ENCODE data around the gene ANKMY1.

ANKMY1 gene

DNA sequence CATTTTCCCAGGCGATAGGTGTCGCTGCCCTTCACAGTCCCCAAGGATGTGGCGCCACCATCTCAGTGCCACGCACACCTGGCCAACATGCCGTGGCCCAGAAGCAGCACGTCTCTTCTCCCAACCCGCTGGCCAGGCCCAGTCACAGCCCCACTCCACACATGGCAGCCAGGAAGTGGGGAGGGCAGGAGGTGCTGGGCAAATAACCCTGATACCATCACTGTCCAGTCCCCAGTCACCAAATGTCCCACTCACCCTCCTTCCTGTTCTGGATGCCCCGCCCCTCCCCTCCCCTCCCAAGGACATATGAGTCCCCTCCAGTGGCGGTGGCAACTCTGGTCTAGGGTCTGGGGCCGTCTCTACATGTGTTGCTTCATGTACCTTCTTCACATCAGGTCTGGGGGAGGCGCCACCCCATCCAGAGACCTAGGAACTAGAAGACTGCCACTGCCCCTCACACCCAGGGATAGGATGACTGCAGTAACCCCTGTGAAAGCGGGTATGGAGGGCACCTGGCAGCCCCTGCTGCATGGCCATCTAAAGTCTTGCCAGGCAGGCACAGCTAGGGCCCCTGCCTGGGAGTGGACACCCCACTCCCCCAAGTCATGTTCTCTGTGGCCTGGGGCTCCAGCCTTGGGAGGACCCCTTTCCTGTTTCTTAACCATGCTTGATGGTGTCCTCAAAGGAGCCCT, 21.4 kb upstream of the ANKMY1 start:
- no peak for DNase-seq

DNA sequence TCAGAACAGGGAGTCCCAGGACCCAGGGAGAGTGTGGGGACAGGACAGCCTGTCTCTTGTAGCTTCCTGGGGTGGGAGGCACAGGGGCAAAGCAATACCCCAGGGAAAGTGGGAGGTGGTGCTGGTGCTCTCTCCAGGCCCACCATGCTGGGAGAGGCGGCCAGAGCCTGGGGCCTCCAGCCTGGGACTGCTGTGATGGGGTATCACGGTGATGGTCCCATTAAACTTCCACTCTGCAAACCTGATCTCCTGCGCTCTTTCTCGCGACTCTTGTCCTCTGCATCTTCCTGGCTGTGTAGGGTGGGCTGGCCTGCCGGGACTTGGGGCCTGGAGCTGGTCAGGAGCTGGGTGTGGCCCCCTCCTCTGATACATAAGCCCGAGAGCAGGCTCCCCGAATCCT, 20.7 kb upstream of the ANKMY1 start:
- DNase-seq: no peak

DNA sequence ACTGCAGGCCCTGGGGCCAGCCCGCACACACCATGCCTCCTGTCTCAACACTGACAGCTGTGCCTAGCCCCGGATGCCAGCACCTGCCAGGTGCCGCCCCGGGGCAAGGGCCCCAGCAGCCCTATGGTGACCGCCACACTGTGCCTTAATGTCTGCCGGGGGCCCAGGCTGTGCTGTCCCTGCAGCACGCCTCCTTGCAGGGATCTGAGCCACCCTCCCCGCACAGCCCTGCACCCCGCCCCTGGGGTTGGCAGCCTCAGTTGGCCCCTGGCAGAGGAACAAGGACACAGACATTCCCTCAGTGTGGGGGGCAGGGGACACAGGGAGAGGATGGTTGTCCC, 20.3 kb upstream of the ANKMY1 start:
- no peak for DNase-seq

DNA sequence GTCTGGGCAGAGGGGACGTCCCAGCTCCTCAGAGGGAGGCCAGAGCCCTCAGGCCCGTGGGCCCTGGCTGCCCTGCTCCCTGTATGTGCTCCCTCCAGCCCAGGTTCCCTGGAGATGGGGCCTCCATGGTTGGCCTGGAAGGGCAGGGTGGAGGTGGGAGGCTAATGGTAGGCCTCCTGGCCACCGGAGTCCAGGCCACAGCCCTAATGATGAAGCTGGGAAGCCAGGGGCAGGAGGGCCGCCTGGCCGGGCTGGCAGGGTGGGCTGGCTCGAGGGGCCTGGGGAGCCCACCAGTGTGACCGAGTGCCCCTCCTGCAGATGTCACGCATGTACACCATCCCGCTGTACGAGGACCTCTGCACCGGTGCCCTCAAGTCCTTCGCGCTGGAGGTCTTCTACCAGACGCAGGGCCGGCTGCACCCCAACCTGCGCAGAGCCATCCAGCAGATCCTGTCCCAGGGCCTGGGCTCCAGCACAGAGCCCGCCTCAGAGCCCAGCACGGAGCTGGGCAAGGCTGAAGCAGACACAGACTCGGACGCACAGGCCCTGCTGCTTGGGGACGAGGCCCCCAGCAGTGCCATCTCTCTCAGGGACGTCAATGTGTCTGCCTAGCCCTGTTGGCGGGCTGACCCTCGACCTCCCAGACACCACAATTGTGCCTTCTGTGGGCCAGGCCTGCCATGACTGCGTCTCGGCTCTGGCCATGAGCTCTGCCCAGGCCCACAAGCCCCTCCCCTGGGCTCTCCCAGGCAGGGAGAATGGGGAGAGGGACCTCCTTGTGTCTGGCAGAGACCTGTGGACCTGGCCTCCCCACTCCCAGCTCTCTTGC, 19.7 kb upstream of the ANKMY1 start:
- no peak for DNase-seq

DNA sequence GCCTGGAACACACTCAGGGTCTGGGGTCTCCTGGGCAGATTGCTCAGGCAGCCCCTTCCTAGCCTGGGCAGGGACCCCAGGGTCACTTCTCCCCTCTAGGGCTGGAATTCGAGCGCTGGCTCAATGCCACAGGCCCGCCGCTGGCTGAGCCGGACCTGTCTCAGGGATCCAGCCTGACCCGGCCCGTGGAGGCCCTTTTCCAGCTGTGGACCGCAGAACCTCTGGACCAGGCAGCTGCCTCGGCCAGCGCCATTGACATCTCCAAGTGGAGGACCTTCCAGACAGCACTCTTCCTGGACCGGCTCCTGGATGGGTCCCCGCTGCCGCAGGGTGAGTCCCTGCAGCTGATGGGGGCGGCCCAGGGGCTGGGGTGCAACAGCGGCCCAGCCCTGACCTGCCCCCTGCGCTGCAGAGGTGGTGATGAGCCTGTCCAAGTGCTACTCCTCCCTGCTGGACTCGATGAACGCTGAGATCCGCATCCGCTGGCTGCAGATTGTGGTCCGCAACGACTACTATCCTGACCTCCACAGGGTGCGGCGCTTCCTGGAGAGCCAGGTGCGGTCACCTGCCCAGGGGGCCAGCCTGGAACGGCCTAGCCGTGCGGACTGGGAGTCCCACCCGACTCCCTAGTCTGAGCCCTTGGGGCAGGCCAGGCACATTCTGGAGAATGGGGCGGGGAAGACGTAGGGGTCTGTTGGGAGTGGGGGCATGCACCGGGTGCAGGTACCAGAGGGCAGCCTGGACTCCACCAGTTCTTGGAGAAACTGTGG, 18.8 kb upstream of the ANKMY1 start:
- no peak for DNase-seq

DNA sequence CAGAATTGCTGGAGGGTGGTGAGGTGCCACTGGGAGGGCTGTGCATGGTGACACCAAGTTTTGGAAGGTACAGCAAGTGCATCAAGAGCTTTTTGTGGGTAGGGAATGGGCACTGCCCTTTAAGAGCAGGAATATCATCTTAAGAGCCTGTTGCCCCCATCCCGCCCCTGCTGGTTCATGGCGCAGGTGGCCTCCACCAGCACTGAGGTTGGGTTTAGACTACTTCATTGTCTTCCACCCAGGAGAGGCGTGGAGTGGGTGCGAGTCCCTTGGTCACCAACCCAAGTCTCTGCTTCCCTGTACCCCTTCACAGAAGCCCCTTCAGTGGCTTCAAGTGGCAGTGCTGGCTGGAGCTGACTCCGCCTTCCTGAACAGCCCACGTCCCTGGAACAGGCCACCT, 18.2 kb upstream of the ANKMY1 start:
- no peak for DNase-seq

DNA sequence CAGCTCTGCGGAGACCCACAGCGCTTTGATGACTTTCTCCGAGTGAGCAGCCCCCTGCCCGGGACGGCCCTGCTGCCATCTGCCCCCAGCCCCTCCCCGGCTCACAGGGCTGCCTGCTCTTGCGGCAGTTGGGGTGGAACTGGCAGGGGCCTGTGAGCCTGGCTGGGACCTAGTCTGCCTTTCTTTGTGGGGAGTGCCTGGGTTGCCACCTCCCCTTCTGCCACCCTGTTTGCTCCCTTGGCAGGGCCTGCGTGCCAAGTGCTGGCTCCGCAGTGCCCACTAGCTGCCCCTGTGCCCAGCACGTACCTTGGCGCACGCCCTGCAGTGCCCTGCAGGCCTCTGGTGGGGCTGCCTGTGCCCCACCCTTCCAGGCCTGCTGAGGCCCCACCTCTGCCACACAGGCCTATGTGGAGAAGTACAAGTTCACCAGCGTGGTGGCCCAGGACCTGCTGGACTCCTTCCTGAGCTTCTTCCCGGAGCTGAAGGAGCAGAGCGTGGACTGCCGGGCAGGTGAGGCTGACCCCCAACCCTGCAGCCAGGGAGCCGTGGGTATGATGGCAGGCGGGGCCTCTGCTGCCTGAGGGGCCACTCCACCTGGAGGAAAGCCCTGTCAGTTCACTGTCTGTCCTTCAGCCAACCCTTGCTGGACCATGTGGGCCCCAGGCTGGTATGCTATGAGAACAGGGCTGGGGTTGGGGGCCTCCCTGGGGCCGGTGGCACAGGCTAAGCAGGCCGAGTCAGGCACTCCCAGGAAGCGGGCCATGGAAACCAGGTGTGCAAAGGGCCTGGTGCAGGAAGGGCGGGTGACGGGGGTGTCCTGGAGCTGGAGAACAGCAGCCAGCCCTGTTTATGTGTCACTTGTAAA, 17.5 kb upstream of the ANKMY1 start:
- DNase-seq: no peak

DNA sequence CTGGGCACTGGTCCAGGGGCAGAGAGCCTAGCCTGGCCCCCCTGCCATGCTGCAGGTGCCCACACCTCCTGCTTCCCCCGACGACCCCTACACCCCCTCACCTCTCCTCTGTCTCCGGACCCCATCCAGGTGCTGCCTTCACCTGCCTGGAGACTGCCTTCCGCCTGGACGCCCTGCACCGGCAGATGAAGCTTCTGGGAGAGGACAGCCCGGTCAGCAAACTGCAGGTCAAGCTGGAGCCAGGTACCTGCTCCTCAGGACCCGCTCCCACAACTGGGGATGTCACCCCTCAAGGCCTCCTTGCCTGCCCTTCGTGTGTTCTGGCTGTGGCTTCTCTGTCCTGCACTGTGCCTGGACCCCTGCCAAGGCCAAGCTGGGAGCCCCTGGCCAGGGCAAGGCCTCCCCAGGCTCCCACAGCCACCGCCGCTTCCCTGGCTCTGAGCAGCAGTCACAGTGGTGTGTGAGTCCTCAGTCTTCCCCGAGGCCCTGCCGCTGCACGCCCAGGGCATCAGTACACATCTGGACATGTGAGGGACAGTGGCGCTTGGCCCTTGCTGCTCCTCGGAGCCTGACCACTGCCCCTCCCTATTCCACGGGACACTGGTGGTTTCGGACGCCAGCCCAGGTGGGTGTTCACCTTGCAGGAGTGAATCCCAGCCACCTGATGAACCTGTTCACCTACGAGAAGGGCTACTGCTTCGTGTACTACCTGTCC, 16.8 kb upstream of the ANKMY1 start:
- DNase-seq: no peak

DNA sequence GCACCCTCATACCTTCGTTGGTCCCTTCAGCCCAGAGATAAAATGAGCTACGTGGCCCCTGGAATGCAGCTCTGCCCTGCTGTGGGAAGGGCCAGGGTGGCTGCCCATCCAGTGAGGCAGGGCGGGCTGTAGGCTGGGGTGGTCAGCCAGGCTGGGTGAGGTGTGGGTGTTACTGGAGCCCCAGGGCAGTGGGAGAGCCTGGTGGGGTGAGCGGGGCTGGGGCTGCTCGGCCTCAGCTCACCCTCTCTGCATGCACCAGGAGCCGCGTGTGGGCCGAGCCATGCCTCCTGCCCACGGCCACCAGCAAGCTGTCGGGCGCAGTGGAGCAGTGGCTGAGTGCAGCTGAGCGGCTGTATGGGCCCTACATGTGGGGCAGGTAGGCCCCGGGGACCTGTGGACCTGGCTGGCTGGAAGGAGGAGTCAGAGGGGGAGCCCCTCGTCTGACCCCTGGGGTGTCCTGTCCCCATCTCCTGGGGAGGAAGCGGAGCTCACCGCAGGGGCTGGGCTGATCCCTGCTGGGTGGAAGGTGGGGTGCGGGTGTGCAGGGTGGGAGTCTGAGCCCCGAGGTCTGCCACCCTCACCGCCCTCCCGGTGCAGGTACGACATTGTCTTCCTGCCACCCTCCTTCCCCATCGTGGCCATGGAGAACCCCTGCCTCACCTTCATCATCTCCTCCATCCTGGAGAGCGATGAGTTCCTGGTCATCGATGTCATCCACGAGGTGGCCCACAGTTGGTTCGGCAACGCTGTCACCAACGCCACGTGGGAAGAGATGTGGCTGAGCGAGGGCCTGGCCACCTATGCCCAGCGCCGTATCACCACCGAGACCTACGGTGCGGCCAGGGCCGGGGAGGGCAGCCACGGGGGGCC, 16.0 kb upstream of the ANKMY1 start:
- DNase-seq: no peak

DNA sequence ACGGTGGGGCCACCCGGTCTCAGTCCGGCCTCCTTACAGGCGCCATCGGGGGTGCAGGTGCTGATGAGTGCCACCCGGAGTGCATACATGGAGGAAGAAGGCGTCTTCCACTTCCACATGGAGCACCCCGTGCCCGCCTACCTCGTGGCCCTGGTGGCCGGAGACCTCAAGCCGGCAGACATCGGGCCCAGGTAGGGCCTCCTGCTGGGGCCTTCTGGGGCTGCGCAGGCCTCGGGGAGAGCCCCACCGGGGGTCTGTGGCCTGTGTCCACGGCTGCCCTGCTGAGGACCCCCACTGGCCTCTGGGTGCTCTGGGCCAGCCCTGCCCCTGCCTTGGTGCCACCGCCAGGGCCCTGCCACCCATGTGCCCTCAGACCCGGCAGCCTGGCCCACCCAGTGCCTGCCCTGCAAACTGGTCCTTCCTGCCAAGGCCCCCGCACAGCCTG, 15.3 kb upstream of the ANKMY1 start:
- DNase-seq: no peak

DNA sequence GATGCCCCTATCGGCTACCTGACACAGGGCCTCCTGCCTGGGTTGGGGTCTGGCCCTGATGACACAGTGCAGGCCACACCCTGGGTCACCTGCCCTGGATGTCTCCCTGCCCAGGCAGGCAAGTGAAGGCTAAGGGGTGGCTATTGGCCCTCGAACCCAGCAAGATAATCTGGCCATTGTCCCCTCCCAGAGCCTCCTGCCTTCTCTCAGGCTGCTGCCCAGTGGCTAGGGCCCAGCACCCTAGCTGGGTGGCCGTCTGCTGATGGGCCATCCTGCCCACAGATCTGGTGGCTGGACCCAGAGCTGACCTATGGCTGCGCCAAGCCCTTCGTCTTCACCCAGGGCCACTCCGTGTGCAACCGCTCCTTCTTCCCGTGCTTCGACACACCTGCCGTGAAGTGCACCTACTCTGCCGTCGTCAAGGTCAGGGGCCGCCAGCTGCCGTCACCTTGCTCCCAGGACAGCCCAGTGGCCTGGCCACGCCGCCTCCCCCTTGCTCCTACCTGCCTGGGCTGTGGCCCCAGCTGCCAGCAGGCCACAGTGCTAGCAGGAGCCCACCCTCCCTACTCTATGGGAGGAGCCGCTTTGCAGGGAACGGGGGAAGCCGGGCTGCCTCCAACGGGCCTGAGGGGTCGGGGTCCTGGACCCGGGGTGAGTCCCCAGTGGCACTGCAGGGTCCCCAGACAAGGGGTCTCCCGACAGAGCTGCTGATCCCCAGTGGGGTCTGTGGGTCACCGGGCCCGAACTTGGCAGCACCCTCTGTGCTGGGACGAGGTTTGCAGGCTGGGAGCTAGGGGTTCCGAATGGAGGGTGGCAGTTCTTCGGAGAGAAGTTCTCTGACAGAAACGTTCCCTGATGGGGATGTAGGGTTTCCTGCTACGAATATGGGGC, 14.6 kb upstream of the ANKMY1 start:
- no peak for DNase-seq

DNA sequence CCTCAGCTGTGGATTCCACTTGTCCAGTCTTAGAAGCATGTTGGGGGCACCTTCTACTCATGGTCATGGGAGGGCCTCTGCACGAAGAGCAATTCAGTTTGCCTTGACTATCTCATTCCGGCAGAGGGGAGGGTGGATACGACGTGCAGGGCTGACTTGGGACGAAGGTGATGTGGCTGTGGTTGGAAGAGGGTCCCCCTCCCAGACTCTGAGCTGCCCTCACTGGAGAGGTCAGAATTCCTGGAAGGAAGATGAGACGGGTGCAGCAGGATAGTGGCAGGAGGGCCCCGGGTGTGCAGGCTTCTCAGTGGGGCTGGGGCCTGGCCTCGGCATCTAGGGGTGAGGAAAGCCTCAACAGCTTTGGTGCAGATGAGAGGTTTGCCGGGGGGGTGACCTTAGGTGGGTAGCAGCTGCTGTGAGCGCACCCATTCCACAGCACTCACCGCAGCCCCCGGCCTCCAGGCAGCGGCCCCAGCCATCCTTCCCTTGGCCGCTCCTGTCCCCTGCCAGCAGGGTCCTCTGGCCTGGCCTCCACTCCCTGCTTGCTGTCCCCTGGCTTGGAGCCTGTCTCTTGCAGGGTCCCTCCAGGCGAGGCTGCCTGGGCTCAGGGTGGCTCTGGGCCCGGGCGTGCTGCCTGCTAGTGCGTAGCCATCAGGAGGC, 13.7 kb upstream of the ANKMY1 start:
- DNase-seq: no peak

DNA sequence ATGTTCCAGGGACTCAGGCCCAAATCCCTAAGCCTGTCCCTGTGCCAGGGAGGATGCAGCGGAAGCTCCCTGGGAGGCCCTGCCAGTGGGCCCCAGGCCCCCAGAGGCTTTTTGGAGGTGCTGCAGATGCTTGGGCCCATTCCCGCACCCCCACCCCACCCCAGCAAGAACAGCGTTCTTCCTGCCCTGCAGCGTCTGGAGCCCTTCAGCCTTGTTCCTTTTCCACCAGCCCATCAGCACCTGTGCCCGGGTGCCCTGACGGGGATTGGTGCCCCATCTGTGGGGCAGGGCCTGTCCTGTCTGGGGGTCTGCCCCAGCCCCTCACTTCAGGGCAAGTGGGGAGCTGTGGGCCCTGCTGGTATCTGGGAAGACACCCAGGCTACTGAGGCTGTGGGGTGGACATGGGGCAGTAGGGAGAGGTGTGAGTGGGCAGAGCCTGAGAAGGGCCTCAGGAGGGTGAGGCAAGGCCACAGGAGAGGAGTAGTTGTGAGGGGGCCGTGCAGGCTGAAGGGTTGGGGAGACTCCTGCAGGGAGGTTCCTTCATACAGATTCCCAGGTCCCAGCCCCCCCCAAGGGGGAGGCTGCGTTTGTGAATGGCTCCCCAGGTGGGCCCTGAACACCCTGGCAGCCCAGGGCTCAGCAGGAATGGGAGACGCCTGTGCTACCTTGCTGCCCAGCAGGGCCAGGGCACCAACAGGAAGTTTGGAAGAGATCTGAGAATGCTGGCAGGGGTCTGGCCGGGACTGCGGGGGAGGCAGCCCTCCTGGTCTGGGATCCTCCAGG, 12.9 kb upstream of the ANKMY1 start:
- no peak for DNase-seq

DNA sequence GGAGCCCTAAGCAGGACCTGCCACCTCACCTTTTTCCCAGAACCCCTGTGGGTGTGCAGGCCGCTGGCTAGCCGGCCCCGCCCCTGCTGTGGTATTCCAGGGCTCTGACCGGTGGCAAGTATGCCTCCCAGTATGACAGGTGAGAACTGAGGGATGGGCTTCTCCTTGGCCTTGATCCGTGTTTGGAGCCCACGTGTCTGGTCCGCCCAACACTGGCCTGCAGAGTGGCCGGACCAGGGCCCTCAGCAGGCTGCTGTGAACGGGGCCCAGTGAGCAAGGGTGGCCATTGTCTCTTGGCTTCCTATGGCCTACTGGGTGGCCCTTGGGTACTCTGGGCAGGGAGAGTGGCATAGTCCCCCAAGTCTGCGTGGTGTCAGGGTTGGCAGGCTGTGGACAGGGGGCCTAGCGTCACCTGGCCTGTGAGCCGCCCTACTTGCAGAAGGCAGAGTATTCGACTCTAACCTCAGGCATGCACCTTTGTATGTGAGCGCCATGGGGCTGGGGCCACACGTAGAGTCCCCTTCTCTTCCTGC, 12.3 kb upstream of the ANKMY1 start:
- no peak for DNase-seq

DNA sequence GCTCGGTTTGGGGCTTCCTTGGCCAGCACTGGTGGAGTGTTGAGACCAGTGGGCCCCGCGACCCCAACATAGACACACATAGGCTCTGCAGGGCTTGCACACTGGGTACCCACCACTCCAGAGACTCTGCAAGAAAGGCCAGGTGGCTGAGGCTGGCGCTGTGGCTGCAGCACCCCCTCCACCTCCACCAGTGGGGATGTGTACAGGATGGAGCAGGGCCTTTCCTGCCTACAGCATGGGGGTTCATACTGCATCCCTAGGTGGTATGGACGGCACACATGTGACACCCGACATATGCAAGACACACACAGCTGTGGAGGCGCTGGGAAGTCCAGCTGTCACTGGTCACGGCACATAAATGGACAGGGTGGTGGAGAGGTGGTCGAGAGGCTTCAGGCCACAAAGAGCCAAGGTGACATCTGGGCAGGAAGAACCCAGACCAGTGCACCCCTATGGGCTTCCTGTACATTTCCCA, 11.8 kb upstream of the ANKMY1 start:
- DNase-seq: no peak

DNA sequence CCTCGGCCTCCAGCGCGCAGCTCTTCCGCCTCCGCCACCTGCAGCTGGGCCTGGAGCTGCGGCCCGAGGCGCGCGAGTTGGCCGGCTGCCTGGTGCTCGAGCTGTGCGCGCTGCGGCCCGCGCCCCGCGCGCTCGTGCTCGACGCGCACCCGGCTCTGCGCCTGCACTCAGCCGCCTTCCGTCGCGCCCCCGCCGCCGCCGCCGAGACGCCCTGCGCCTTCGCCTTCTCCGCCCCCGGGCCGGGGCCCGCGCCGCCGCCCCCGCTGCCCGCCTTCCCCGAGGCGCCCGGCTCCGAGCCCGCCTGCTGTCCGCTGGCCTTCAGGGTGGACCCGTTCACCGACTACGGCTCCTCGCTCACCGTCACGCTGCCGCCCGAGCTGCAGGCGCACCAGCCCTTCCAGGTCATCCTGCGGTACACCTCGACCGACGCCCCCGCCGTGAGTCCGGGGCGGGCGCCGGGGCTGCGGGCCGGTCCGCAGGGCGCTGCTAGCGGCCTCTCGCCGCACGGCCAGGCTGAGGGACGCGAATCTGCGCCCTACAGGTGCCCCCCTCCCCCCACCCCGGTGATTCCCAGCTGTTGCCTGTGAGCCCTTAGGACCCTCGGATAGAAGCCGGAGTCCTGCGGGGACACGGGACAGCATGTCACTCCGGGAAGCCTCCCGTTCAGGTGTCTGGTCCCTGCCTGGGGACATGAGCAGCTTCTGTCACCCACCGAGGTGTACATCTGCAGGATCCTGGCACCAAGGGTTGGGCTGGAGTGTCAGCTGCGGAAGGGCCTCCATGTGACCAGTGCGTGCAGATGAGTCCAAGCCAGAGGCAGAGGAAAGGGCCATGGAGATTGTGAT, 11.1 kb upstream of the ANKMY1 start:
- no peak for DNase-seq
